Measurements from ENCODE around the gene HK2.

DNA sequence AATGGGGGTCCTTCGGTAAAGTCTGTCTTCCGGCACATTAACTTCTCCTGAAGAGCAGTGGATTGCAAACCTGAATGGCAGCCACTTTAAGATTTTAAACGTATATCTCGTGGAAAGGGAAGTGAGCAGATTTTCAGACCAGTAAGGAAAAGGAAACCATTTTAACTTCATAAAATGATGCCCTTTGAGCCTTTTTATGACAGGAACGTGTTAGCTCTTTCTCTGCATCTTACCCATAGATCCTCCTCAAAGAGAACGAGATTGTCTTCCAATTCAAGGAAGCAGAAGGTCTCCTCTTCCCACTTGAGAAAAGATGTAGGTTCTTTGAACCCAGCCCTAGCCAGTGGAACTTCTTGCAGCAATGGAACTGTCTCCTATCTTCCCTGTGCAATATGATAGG lies 35.6 kb downstream of the HK2 start:
- TF ChIP-seq POLR2AphosphoS5 (IDR thresholded peaks at IDR 0.05; ENCODE audit: low read depth, low read length) (no peak), TAF1 (IDR thresholded peaks at IDR 0.05; ENCODE audit: borderline replicate concordance, insufficient read depth, low read length) (no peak), REST (IDR thresholded peaks at IDR 0.05; ENCODE audit: insufficient read depth in 1 of 2, low read depth in 2 of 2, low read length in 2 of 2) (no peak), SIN3A (IDR thresholded peaks at IDR 0.05; ENCODE audit: borderline replicate concordance, insufficient read depth, low read length) (no peak), FOXP2 (optimal IDR thresholded peaks at IDR 0.05; ENCODE audit: borderline replicate concordance, extremely low read depth, extremely low read length, insufficient read depth) (no peak)
